Stimulated activated effector memory CD8-positive, alpha-beta T cell treated with anti-CD3 and anti-CD28 coated beads, Interleukin-12 subunit alpha, Interleukin-12 subunit beta, amount 100 ng/mL, for 72 hours (primary cell): ENCODE results near the gene PRLR.

ENCODE experiments used
- ATAC-seq: fragments of 150-1000 bp; cut with Tn5 transposase; 2 replicates; pipeline ENCODE4 v1.10.0; 2021
- DNase-seq, 2 donors: peaks; one replicate each; pipeline ENCODE4 v3.0.0; 2021 to 2022; ENCODE audit warnings: low spot score in 2 of 2
- H3K27ac Mint-ChIP-seq: one replicate; pipeline ENCODE4 v1.8.0; 2022; ENCODE audit warnings: mild to moderate bottlenecking, mixed read lengths
- H3K36me3 Mint-ChIP-seq: one replicate; pipeline ENCODE4 v1.8.0; 2022; ENCODE audit warnings: mild to moderate bottlenecking, mixed read lengths
- H3K4me1 Mint-ChIP-seq: one replicate; pipeline ENCODE4 v1.8.0; 2022; ENCODE audit warnings: mixed read lengths
- H3K4me3 Mint-ChIP-seq: one replicate; pipeline ENCODE4 v1.8.0; 2022; ENCODE audit warnings: mild to moderate bottlenecking, mixed read lengths
- H3K9me3 Mint-ChIP-seq: one replicate; pipeline ENCODE4 v1.8.0; 2022; ENCODE audit warnings: mixed read lengths

PRLR gene

GRCh38 chr5:35162848-35163709 lies 67.2 kb downstream of the PRLR start:
- no peaks in the 10 kb centered on the region for H3K4me1 Mint-ChIP-seq
- no peaks in the 10 kb centered on the region for H3K36me3 Mint-ChIP-seq
- H3K27ac Mint-ChIP-seq, result no peak overlapping the region
- ATAC-seq (no peak), DNase-seq (no peak)
- H3K9me3 Mint-ChIP-seq, result peaks cover 12% of the 10 kb centered on the region
- no peak overlapping the region for H3K4me3 Mint-ChIP-seq

GRCh38 chr5:35161652-35162273 lies 68.5 kb downstream of the PRLR start:
- no peaks in the 10 kb centered on the region for H3K9me3 Mint-ChIP-seq
- no peak overlapping the region for H3K27ac Mint-ChIP-seq
- ATAC-seq (no peak), DNase-seq (no peak)
- H3K4me1 Mint-ChIP-seq, result no peaks in the 10 kb centered on the region
- H3K36me3 Mint-ChIP-seq, result no peaks in the 10 kb centered on the region
- H3K4me3 Mint-ChIP-seq, result no peak overlapping the region

- ATAC-seq, result peak; percentile 65
Observed at GRCh38 chr5:35160486-35161116, 69.7 kb downstream of the PRLR start.

DNA sequence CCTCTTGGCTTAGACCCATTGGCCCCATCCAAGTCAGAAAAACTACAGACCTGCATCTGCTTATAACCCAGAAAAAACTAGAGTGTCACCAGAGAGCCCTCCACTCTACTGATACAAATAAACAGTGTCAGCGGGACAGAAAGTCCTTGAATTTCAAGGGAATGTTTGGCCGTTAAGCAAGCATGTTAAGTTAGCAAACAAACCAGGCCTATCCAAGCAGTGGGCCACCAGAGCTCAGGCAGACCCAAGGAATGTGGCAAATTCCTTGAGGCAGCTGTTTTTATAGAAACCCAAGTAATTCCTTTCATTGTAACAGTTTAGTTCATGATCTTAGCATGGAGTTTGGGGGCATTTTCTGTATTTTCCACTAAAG lies 70.9 kb downstream of the PRLR start:
- DNase-seq (no peak), ATAC-seq (no peak)
- no peaks in the 10 kb centered on the region for H3K9me3 Mint-ChIP-seq
- no peak overlapping the region for H3K4me3 Mint-ChIP-seq
- no peaks in the 10 kb centered on the region for H3K36me3 Mint-ChIP-seq
- no peaks in the 10 kb centered on the region for H3K4me1 Mint-ChIP-seq
- no peak overlapping the region for H3K27ac Mint-ChIP-seq

More at GRCh38 chr5:35160486-35161116, 69.7 kb downstream of the PRLR start:
- Mint-ChIP-seq H3K9me3 (no peaks in the 10 kb centered on the region), H3K27ac (no peak overlapping the region), H3K4me1 (no peaks in the 10 kb centered on the region), H3K36me3 (no peaks in the 10 kb centered on the region), H3K4me3 (no peak overlapping the region)
- peak in 1 of 2 donors; percentile 50 for DNase-seq

GRCh38 chr5:35158622-35159369 lies 71.5 kb downstream of the PRLR start:
- ATAC-seq (no peak), DNase-seq (no peak)
- H3K9me3 Mint-ChIP-seq, result no peaks in the 10 kb centered on the region
- H3K4me3 Mint-ChIP-seq, result no peak overlapping the region
- no peaks in the 10 kb centered on the region for H3K4me1 Mint-ChIP-seq
- no peaks in the 10 kb centered on the region for H3K36me3 Mint-ChIP-seq
- H3K27ac Mint-ChIP-seq, result no peak overlapping the region

- H3K36me3 Mint-ChIP-seq, result no peaks in the 10 kb centered on the region
- no peak overlapping the region for H3K4me3 Mint-ChIP-seq
- ATAC-seq (no peak), DNase-seq (no peak)
- no peak overlapping the region for H3K27ac Mint-ChIP-seq
- no peaks in the 10 kb centered on the region for H3K4me1 Mint-ChIP-seq
- no peaks in the 10 kb centered on the region for H3K9me3 Mint-ChIP-seq
Observed at GRCh38 chr5:35158204-35158603, 72.1 kb downstream of the PRLR start.

- Mint-ChIP-seq H3K4me3 (no peak overlapping the region), H3K9me3 (no peaks in the 10 kb centered on the region)
- no peak for DNase-seq
Observed at GRCh38 chr5:35153375-35153932, 76.8 kb downstream of the PRLR start.

DNA sequence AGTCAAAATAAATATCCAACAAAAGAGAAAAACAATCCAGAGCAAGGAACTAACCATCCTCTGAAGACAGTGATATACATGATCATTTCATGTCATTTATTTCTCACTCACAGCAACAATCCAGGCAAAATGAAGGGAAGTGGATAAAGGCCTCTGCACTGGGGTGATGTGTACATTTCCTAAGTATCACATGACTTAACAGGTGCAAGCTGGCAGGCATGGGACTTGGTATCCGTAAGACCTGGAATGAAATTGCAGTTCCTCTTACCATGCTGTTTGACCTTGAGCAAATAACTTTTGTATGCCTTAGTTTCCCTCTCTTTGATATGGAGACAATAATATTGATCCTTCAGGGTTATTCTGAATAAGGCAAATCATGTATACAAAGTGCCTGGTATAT lies 77.6 kb downstream of the PRLR start:
- H3K4me3 Mint-ChIP-seq, result no peak overlapping the region
- DNase-seq (no peak), ATAC-seq (no peak)
- H3K4me1 Mint-ChIP-seq, result no peaks in the 10 kb centered on the region
- no peaks in the 10 kb centered on the region for H3K36me3 Mint-ChIP-seq
- no peak overlapping the region for H3K27ac Mint-ChIP-seq
- H3K9me3 Mint-ChIP-seq, result no peaks in the 10 kb centered on the region

More at GRCh38 chr5:35153375-35153932, 76.8 kb downstream of the PRLR start:
- ATAC-seq, result no peak
- no peak overlapping the region for H3K27ac Mint-ChIP-seq
- no peaks in the 10 kb centered on the region for H3K4me1 Mint-ChIP-seq
- H3K36me3 Mint-ChIP-seq, result no peaks in the 10 kb centered on the region

- H3K27ac Mint-ChIP-seq, result no peak overlapping the region
- H3K36me3 Mint-ChIP-seq, result no peaks in the 10 kb centered on the region
- no peak overlapping the region for H3K4me3 Mint-ChIP-seq
- DNase-seq (no peak), ATAC-seq (no peak)
- H3K4me1 Mint-ChIP-seq, result no peaks in the 10 kb centered on the region
- H3K9me3 Mint-ChIP-seq, result no peaks in the 10 kb centered on the region
Observed at GRCh38 chr5:35151146-35151920, 79.0 kb downstream of the PRLR start.

- no peak for DNase-seq
- Mint-ChIP-seq H3K27ac (no peak overlapping the region), H3K36me3 (no peaks in the 10 kb centered on the region), H3K9me3 (no peaks in the 10 kb centered on the region), H3K4me3 (no peak overlapping the region), H3K4me1 (no peaks in the 10 kb centered on the region)
- no peak for ATAC-seq
Observed at GRCh38 chr5:35149041-35149440, 81.2 kb downstream of the PRLR start.

DNA sequence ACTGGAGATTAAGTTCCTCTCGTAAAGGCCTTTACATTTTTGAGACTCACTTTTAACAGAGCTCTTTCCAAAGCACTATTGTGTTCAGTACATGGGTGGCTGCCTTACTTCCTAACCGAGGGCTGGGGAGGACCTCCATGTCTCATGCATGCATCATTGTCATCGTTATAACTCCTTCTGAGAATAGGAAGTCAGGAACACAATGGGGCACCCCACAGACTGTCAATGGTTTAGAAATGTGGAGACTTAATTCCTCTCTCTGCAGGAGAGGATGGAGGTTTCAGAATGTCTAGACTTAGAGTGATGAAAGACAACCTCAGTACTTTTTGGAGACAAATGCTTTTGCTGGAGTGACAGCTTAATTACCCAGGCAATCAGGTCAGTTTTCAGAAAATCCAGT lies 83.9 kb downstream of the PRLR start:
- no peak for ATAC-seq
- no peaks in the 10 kb centered on the region for H3K4me1 Mint-ChIP-seq
- no peak overlapping the region for H3K4me3 Mint-ChIP-seq
- H3K9me3 Mint-ChIP-seq, result no peaks in the 10 kb centered on the region
- H3K36me3 Mint-ChIP-seq, result no peaks in the 10 kb centered on the region
- no peak overlapping the region for H3K27ac Mint-ChIP-seq
- DNase-seq, result no peak

DNA sequence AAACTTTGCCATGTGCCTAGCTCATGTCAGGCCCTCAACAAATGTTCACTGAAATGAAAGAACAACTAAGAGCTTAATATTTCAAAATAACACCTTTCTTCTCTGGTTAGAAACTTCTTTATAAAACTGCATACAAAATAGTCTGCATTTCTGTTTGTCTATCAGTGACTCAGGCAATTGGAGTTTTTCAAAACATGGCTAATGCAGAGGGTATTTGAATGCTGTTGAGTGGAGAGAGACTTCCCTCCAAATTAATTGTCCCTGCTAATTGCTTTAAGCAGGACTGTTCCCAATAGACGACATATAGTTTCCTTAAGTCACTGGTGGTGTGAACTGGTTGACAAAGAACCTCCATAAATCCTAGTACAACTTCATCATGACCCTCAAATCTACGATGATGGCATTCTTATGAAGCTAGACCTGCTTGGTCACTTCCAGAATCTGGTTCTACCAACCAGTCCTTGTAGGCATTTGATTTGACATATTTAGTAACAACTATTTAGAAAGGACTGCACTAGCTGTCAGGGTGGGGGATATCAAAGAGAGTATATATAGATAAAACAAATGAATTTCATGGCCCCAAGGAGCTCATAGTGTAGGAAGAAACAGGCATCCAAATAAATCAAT lies 84.5 kb downstream of the PRLR start:
- Mint-ChIP-seq H3K36me3 (no peaks in the 10 kb centered on the region), H3K27ac (no peak overlapping the region), H3K9me3 (no peaks in the 10 kb centered on the region), H3K4me3 (no peak overlapping the region), H3K4me1 (no peaks in the 10 kb centered on the region)
- DNase-seq, result no peak
- ATAC-seq, result no peak

DNA sequence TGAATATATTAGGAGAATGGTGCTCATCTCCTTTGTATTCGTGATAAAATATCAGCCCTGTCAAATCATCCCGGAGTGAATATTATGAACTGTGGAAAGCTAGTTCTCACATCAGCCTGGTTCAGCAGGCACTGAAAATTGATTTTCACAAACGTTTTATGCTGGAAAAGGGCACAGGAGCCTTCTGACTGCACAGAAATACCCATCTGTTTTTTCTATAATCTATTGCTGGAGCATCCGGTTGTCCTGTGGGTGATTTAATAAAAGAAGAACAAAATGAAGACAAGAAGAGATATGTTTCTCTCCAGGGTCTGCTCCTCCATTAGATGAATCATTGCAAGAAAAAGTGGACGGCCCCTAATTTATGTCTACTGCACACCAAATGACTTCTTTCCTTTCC lies 85.3 kb downstream of the PRLR start:
- no peaks in the 10 kb centered on the region for H3K9me3 Mint-ChIP-seq
- H3K4me3 Mint-ChIP-seq, result no peak overlapping the region
- H3K4me1 Mint-ChIP-seq, result no peaks in the 10 kb centered on the region
- no peak for ATAC-seq
- no peaks in the 10 kb centered on the region for H3K36me3 Mint-ChIP-seq
- no peak for DNase-seq
- no peak overlapping the region for H3K27ac Mint-ChIP-seq

GRCh38 chr5:35143841-35144240 lies 86.4 kb downstream of the PRLR start:
- no peaks in the 10 kb centered on the region for H3K9me3 Mint-ChIP-seq
- ATAC-seq (no peak), DNase-seq (no peak)
- no peaks in the 10 kb centered on the region for H3K36me3 Mint-ChIP-seq
- no peaks in the 10 kb centered on the region for H3K4me1 Mint-ChIP-seq
- no peak overlapping the region for H3K27ac Mint-ChIP-seq
- no peak overlapping the region for H3K4me3 Mint-ChIP-seq
